PFSK-1 (cell line): Measurements from ENCODE around the gene NFIB.

Experiments
- POLR2AphosphoS5 ChIP-seq: IDR thresholded peaks from 2 replicates; pipeline ENCODE4 v1.6.1; 2012; ENCODE audit warnings: low read depth, mild to moderate bottlenecking, control low read depth, low read length, moderate library complexity
- TAF1 ChIP-seq: IDR thresholded peaks from 2 replicates; pipeline ENCODE4 v1.6.1; 2012; ENCODE audit warnings: low read length, control low read depth, borderline replicate concordance; ENCODE audit not compliant: insufficient read depth
- TF ChIP-seq, protein P1 (sequence below), 2 experiments: IDR thresholded peaks; 2 replicates each; pipeline versions ENCODE4 v1.6.1 to v1.8.0; 2011 to 2012; ENCODE audit warnings: low read depth in 2 of 2, low read length in 2 of 2, control low read depth in 1 of 2, inconsistent platforms in 1 of 2, mild to moderate bottlenecking in 1 of 2, moderate library complexity in 1 of 2; ENCODE audit not compliant: insufficient read depth in 1 of 2

DNA sequence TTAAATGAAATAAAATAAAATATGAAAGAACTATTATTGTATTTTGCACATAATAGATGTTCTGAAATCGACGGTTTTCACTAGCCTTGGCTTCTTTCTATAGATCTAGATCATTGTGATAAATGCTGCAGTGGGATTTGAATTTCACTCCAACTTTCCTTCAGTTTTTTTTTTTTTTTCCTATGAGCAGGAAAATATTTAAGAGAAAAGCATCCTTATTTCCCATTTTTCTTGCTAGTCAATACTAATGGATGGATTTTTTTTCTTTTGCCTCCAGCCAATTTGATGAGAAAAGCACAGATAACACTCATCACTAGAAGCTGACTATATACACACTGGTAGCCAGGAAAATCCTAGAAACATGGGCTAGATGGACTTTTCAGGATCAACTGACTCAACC is 249.0 kb downstream of the NFIB start:
- TF ChIP-seq TAF1, result no peak
- no peak for TF ChIP-seq POLR2AphosphoS5
- TF ChIP-seq, protein P1, sequence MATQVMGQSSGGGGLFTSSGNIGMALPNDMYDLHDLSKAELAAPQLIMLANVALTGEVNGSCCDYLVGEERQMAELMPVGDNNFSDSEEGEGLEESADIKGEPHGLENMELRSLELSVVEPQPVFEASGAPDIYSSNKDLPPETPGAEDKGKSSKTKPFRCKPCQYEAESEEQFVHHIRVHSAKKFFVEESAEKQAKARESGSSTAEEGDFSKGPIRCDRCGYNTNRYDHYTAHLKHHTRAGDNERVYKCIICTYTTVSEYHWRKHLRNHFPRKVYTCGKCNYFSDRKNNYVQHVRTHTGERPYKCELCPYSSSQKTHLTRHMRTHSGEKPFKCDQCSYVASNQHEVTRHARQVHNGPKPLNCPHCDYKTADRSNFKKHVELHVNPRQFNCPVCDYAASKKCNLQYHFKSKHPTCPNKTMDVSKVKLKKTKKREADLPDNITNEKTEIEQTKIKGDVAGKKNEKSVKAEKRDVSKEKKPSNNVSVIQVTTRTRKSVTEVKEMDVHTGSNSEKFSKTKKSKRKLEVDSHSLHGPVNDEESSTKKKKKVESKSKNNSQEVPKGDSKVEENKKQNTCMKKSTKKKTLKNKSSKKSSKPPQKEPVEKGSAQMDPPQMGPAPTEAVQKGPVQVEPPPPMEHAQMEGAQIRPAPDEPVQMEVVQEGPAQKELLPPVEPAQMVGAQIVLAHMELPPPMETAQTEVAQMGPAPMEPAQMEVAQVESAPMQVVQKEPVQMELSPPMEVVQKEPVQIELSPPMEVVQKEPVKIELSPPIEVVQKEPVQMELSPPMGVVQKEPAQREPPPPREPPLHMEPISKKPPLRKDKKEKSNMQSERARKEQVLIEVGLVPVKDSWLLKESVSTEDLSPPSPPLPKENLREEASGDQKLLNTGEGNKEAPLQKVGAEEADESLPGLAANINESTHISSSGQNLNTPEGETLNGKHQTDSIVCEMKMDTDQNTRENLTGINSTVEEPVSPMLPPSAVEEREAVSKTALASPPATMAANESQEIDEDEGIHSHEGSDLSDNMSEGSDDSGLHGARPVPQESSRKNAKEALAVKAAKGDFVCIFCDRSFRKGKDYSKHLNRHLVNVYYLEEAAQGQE (IDR thresholded peaks at IDR 0.05; ENCODE audit: insufficient read depth in 1 of 2, low read depth in 2 of 2, low read length in 2 of 2), result no peak
